Fibroblast of mammary gland (primary cell): ENCODE measurements around the gene MRPL12.

Experiments
- DNase-seq: peaks from one replicate; pipeline ENCODE4 v3.0.0-alpha.2; 2010; ENCODE audit warnings: low read depth
- H3K4me3 ChIP-seq: 2 replicates; pipeline ENCODE4 v1.5.1; 2011; ENCODE audit warnings: low read depth, mild to moderate bottlenecking, low read length, moderate library complexity; ENCODE audit not compliant: control insufficient read depth
- CTCF ChIP-seq: conservative IDR thresholded peaks from 2 replicates; pipeline ENCODE4 v1.5.1; 2011; ENCODE audit warnings: low read depth, low read length, inconsistent platforms; ENCODE audit not compliant: control insufficient read depth, insufficient read depth

Gene MRPL12

DNA sequence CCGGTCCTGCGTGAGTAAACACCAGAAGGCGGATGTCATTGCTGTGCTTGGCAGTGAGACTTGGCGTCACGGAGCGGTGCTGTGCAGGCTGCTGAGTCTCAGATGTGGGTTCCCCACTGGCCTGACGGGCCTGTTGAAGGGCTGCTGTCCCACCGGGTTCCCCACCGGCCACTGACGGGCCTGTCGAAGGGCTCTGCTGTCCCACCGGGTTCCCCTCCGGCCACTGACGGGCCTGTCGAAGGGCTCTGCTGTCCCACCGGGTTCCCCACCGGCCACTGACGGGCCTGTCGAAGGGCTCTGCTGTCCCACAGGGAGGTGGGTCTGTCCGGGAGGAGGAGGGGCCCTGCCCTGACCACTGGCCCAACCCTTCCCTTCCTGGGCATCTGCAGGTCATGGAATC, 16.6 kb upstream of the MRPL12 start:
- TF ChIP-seq CTCF = no peak
- DNase-seq = no peak
- H3K4me3 ChIP-seq = no peak overlapping the region

- no peak for TF ChIP-seq CTCF
- no peak overlapping the region for H3K4me3 ChIP-seq
- no peak for DNase-seq
These were observed 15.2 kb upstream of the MRPL12 start for GRCh38 chr17:81687770-81688541.

GRCh38 chr17:81688616-81689015, 14.6 kb upstream of the MRPL12 start:
- no peak overlapping the region for H3K4me3 ChIP-seq
- no peak for DNase-seq
- TF ChIP-seq CTCF = no peak

- H3K4me3 ChIP-seq = no peak overlapping the region
- TF ChIP-seq CTCF = no peak
- DNase-seq = no peak
These were observed 13.1 kb upstream of the MRPL12 start for GRCh38 chr17:81690066-81690465.

DNA sequence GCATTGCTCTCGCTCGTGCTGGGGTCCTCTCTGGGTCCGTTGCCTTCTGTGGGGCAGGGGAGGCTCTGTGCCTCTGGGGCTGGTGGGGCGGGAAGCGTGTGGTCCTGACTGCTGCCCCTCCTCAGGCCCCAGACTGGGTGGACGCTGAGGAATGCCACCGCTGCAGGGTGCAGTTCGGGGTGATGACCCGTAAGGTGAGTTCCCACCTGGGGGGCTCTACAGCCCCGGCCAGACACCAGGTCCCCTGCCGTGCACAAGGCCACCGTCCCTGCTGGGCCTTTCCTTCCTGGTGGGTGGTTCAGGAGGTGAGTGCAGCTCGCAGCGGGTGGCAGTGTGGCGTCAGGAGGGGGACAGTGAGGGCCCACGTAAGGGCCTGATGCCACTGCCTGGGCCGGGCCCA, 12.6 kb upstream of the MRPL12 start:
- no peak for DNase-seq
- TF ChIP-seq CTCF = no peak
- no peak overlapping the region for H3K4me3 ChIP-seq

GRCh38 chr17:81691196-81691595, 12.0 kb upstream of the MRPL12 start:
- TF ChIP-seq CTCF = no peak
- no peak for DNase-seq
- H3K4me3 ChIP-seq = no peak overlapping the region

GRCh38 chr17:81691608-81692007, 11.6 kb upstream of the MRPL12 start:
- no peak for DNase-seq
- TF ChIP-seq CTCF = no peak
- no peak overlapping the region for H3K4me3 ChIP-seq
